Right renal pelvis (tissue), 4 donors: ENCODE results near the gene UNK. TPM values are rescaled to one million over a fixed set of nuclear protein-coding genes. Genes with fewer than 3 reads are reported as not detected.
"Not testable (repeated sequence)": the region's sequence is repeated elsewhere in the genome, so short reads cannot be mapped to it uniquely, and the experiment has no call there.

ENCODE experiments used
- DNase-seq, 4 donors: peaks; one replicate each; pipeline ENCODE4 v3.0.0-alpha.2; 2013; ENCODE audit warnings: low read depth in 4 of 4, low spot score in 3 of 4, missing footprints in 1 of 4
- polyA plus RNA-seq, 4 donors: library from polyadenylated mRNA; unstranded; fragments of 120-200 nt; gene quantifications; one replicate each; pipeline ENCODE4 v1.2.1, GENCODE V29; 2013; ENCODE audit not compliant: insufficient read length in 4 of 4

UNK gene
- polyA plus RNA-seq, 4 donors, result 34.5 to 39.2 (median 35.8) TPM

GRCh38 chr17:75845933-75846691, 61.5 kb downstream of the UNK start:
- no peak for DNase-seq

- no peak for DNase-seq
Measured at GRCh38 chr17:75846692-75847613, 62.3 kb downstream of the UNK start.

GRCh38 chr17:75847614-75848522, 63.3 kb downstream of the UNK start:
- DNase-seq, result no peak

- DNase-seq, result no peak
Measured at GRCh38 chr17:75848523-75849278, 64.1 kb downstream of the UNK start.

- no peak for DNase-seq
Measured at GRCh38 chr17:75849279-75849646, 64.7 kb downstream of the UNK start.

- DNase-seq, result no peak
Measured at GRCh38 chr17:75849724-75850123, 65.1 kb downstream of the UNK start.

GRCh38 chr17:75850928-75851692, 66.5 kb downstream of the UNK start:
- no peak for DNase-seq

GRCh38 chr17:75851693-75851991, 67.0 kb downstream of the UNK start:
- not testable (repeated sequence) for DNase-seq

- no peak for DNase-seq
Measured at GRCh38 chr17:75853433-75853832, 68.8 kb downstream of the UNK start.

GRCh38 chr17:75854101-75854748, 69.6 kb downstream of the UNK start:
- no peak for DNase-seq

- no peak for DNase-seq
Measured at GRCh38 chr17:75854881-75855309, 70.3 kb downstream of the UNK start.

- DNase-seq, result peak; percentile 98 to 100 (median 98)
Measured at GRCh38 chr17:75855310-75856061, 70.9 kb downstream of the UNK start, which contains the start of gene WBP2. Gene WBP2, minus strand, starts transcription at chr17:75855335. Its CDS starts 38 bp downstream, at chr17:75855297.

GRCh38 chr17:75856062-75856756, 71.6 kb downstream of the UNK start:
- DNase-seq, result no peak

- not testable (repeated sequence) for DNase-seq
Measured at GRCh38 chr17:75859358-75859757, 74.8 kb downstream of the UNK start.

GRCh38 chr17:75861927-75862317, 77.3 kb downstream of the UNK start:
- DNase-seq, result no peak

GRCh38 chr17:75864448-75864871, 79.9 kb downstream of the UNK start:
- peak in 1 of 4 donors; percentile 78 for DNase-seq

GRCh38 chr17:75864887-75865286, 80.3 kb downstream of the UNK start:
- not testable (repeated sequence) for DNase-seq
